Activated effector memory CD4-positive, alpha-beta T cell treated with Interleukin-2 at 50 U/mL for 16 hours (primary cell): ENCODE measurements around the gene TAS2R42.

Experiments
- DNase-seq: peaks from one replicate; pipeline ENCODE4 v3.0.0-alpha.2; 2020

TAS2R42 gene

DNA sequence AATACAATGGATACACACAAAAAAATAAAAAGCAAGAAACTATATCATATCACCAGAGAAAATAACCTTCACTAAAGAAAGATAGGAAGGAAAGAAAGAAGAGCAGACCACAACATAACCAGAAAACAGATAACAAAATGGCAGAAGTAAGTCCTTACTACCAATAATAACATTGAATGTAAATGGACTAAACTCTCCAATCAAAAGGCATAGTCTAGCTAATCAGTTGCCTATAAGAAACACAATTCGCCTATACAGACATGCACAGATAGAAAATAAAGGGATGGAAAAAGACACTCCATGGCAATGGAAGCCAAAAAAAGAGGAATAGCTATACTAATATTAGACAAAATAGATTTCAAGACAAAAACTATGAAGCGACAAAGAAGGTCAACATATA, 43.4 kb downstream of the TAS2R42 start:
- no peak for DNase-seq

DNA sequence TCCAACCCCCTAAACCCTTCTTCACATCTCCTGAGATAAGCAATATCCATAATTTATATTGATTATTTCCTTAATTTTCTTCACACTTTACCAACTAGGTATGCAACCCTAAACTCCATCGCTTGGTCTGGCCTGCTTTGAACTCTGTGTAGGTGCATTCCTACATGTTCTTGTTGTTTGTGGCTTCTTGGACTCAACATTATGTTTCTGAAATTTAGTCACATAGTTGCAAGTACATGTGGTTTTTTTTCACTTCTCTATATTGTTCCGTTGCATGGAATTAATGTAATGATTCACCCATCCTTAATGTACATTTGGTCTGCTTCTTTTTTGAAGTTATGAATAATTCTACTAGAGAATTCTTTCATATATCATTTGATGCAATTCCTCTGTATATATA, 50.7 kb downstream of the TAS2R42 start:
- no peak for DNase-seq
